HUES6 (cell line): ENCODE results near the gene ABCG1.

ENCODE experiments used
- H3K27ac ChIP-seq: 2 replicates; pipeline ENCODE4 v1.7.0; 2013; ENCODE audit warnings: low read depth, mild to moderate bottlenecking, low read length, inconsistent platforms
- H3K27me3 ChIP-seq: 2 replicates; pipeline ENCODE4 v1.6.1; 2013; ENCODE audit warnings: low read length; ENCODE audit not compliant: control insufficient read depth, insufficient read depth
- H3K36me3 ChIP-seq: 2 replicates; pipeline ENCODE4 v1.6.1; 2013; ENCODE audit warnings: low read length; ENCODE audit not compliant: control insufficient read depth, insufficient read depth
- H3K4me1 ChIP-seq: 2 replicates; pipeline ENCODE4 v1.6.1; 2013; ENCODE audit warnings: low read length; ENCODE audit not compliant: control insufficient read depth, insufficient read depth
- H3K4me3 ChIP-seq: 2 replicates; pipeline ENCODE4 v1.5.1; 2013; ENCODE audit warnings: low read depth, low read length
- H3K9ac ChIP-seq: one replicate; pipeline ENCODE4 v1.6.1; 2013; ENCODE audit warnings: mild to moderate bottlenecking, low read length
- H3K9me3 ChIP-seq: 2 replicates; pipeline ENCODE4 v1.6.1; 2013; ENCODE audit warnings: low read depth, low read length; ENCODE audit not compliant: control insufficient read depth, insufficient read depth

ABCG1 gene

DNA sequence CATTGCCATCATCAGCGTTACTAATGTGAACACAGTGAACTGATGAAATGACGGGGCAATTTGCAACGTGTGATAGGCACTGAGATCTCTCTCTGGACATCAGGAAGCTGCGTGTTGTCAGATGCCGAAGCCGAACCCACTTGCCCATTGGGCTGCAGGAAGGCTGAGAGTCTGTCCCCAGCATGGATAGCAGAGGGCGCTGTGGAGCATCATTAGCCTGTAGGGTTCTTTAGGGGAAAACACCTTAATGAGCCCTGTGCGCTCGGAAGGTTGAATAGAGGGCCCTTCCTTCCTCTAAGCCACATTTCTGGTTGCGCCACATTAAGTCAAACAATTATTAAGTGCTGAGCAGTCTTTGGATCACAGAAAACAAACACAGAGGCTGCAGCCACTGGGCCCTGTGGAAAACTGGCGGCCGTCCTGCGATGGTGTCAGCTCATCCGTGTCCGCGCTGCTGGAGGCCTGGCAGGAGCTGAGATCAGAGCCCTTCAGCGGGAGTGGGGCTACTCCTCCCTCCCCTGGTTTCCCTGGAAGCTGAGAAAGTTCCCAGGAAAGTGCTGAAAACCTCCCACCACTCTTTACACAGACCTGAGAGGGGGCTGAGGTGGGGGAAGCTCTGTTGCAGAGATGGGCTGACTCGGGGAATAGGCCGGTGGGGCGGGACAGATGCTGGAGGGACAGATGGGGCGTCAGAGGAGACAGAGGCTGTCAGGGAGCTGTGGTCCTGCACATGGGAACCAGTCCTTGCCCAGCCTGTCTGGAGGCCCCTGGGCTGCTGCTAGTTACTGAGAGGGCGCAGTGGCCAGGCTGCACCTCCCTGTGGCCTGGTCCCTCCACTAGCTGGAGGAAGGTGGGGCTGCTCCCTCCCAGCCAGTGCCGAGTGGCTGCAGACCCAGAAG lies 119.1 kb downstream of the ABCG1 start:
- Histone ChIP-seq H3K4me1 (peaks cover 17% of the 10 kb centered on the region), H3K36me3 (no peaks in the 10 kb centered on the region), H3K9ac (no peak overlapping the region), H3K27ac (no peak overlapping the region), H3K27me3 (no peaks in the 10 kb centered on the region), H3K4me3 (no peak overlapping the region), H3K9me3 (no peaks in the 10 kb centered on the region)

DNA sequence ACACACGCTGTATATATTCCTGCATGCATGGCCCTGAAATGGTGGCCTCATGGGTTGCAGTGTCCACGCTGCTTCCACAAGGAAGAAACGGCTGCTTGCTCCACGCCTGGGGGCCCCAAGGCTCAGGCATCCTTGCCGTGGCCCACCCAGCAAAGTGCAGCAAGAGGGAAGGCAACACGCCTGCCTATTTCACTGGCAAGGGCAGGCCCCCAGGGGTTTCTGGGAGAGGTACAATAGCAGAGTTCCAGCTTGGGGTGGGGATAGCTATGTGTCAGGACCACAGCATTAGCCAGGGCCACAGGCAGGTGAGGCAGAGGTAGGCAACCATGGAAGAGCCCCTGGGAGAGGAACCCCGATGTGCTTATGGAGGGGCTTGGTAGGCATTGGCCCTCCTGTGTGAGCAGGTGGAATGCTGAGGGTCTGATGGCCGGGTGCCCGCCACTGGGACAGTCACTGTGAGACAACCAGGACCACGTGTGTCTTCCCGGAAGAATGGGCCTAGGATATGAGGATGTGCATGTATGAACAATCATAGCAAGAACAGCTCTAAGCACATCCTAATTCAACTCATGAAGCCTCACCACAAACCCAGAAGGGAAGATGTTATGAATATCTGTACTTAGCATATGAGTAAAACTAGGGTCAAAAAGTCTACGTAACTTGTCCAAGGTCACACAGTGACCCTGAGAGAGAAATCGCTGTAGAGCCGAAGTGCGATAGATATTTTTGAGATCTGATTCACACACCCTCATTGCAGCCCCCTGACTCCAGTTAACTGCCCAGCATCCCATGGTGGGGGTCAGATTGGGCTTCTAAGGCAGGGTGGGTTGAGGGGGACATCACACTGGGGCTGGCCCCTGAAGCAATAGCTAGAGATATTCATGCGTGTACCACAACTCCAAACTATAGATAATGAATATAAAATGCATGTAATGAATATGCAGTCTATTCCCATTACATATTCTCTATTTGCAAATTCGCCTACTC lies 120.1 kb downstream of the ABCG1 start:
- no peaks in the 10 kb centered on the region for H3K9me3 ChIP-seq
- H3K36me3 ChIP-seq = no peaks in the 10 kb centered on the region
- H3K9ac ChIP-seq = no peak overlapping the region
- H3K4me3 ChIP-seq = no peak overlapping the region
- no peak overlapping the region for H3K27ac ChIP-seq
- H3K4me1 ChIP-seq = peaks cover 17% of the 10 kb centered on the region
- no peaks in the 10 kb centered on the region for H3K27me3 ChIP-seq

DNA sequence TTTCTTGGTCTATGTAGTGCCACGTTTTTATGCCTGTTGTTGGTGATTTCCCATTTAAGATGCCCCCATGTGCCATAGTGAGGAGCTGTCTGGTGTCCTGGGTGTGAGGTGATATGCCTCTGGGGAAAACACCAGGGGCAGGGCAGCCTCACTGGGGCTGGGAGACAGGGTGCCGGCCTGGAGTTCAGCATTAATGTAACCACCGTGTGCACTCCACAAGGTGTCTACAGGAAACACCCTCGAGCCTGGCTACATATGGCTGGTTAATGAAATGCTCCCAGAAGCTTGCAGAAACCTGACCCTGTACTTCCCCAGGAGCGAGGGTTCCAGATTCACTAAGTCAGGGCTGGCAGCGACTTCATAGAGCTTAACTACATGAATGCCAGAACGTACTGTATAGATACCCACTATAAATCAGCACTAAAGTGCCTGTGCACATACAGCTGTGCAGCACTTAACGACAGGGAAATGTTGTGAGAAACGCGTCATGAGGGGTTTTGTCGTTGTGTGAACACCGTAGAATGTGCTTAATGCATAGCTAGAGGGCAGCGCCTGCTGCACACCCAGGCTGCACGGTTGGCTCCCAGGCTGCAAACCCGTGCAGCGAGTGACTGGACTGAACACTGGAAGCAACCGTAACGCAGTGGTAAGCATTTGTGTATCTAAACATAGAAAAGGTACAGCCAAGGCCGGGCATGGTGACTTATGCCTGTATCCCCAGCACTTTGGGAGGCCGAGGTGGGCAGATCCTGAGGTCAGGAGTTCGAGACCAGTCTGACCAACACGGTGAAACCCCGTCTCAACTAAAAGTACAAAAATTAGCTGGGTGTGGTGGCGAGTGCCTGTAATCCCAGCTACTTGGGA lies 121.5 kb downstream of the ABCG1 start:
- Histone ChIP-seq H3K9ac (no peak overlapping the region), H3K27me3 (no peaks in the 10 kb centered on the region), H3K9me3 (no peaks in the 10 kb centered on the region), H3K36me3 (no peaks in the 10 kb centered on the region), H3K4me3 (no peak overlapping the region), H3K4me1 (peaks cover 17% of the 10 kb centered on the region), H3K27ac (no peak overlapping the region)

DNA sequence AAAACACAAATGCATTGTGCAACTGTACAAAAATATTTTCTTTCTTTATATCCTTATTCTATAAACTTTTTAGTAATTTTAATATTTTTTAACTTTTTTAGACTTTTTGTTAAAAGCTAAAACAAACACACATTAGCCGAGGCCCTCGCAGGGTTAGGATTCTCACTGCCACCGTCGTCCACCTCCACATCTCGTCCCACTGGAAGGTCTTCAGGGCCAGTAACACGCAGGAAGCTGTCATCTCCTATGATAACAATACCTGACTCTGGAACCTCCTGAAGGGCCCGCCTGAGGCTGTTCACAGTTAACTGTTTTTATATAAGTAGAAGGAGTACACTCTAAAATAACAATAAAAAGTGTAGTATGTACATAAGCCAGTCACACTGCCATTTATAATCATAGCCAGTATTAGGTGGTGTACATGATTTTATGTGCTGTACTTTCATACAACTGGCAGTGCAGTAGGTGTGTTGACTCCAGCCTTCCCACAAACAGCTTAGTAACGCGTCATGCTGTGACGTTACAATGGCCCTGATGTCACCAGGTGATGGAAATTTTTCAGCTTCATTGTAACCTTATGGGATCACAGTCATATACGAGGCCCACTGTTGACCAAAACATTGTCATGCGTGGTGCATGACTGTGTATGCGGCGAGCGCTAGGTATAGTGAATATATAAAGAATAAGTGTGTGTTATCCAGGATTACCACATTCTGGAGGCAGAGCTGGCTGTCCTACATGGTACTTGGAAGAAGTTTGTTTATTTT lies 123.0 kb downstream of the ABCG1 start:
- H3K9ac ChIP-seq = no peak overlapping the region
- H3K4me1 ChIP-seq = peaks cover 8% of the 10 kb centered on the region
- no peak overlapping the region for H3K4me3 ChIP-seq
- H3K27ac ChIP-seq = no peak overlapping the region
- H3K9me3 ChIP-seq = no peaks in the 10 kb centered on the region
- H3K27me3 ChIP-seq = no peaks in the 10 kb centered on the region
- no peaks in the 10 kb centered on the region for H3K36me3 ChIP-seq

DNA sequence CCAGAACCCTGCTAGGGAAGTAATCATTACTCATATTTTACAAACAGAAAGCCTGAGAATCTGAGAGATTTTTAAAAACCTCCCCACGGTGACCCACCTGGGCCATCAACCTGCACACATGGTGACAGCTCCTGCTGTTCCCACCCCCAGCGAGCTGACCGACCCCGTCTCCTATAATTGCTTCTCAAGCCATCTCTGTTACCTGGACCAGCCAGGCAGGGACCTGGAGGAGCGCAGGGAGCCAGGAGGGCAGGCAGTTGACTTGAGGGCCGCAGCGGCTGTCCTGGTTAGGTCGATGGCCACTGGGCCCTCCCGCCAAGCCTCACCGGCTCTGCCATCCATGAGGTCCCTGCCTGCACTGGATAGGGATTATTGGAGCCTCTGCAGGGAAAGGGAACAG lies 124.2 kb downstream of the ABCG1 start:
- Histone ChIP-seq H3K27ac (no peak overlapping the region), H3K4me1 (peaks cover 6% of the 10 kb centered on the region), H3K9me3 (no peaks in the 10 kb centered on the region), H3K27me3 (no peaks in the 10 kb centered on the region), H3K9ac (no peak overlapping the region), H3K36me3 (no peaks in the 10 kb centered on the region), H3K4me3 (no peak overlapping the region)

DNA sequence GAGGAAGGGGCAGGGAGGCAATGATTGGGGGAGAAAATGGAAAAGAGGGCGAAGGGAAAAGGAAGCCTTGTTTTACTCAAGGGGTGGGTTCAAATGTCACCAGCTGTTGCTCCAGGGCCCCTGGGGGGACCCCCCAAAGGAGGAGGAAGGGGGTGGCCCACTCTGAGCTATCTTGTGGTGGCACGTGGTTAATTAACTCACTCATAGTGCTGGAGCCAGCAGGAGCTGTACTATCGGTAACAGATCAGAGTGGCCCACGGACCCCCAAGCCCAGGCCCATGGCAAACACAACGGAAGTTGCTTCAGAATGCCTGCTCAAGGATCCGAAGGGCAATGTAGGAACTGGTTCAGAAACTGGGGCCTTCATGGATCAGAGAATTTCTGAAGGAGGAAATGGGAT lies 124.6 kb downstream of the ABCG1 start:
- no peak overlapping the region for H3K27ac ChIP-seq
- H3K4me3 ChIP-seq = no peak overlapping the region
- H3K27me3 ChIP-seq = no peaks in the 10 kb centered on the region
- no peaks in the 10 kb centered on the region for H3K9me3 ChIP-seq
- H3K9ac ChIP-seq = no peak overlapping the region
- H3K4me1 ChIP-seq = peaks cover 1% of the 10 kb centered on the region; the same call in 1 of the 2 replicates
- no peaks in the 10 kb centered on the region for H3K36me3 ChIP-seq

DNA sequence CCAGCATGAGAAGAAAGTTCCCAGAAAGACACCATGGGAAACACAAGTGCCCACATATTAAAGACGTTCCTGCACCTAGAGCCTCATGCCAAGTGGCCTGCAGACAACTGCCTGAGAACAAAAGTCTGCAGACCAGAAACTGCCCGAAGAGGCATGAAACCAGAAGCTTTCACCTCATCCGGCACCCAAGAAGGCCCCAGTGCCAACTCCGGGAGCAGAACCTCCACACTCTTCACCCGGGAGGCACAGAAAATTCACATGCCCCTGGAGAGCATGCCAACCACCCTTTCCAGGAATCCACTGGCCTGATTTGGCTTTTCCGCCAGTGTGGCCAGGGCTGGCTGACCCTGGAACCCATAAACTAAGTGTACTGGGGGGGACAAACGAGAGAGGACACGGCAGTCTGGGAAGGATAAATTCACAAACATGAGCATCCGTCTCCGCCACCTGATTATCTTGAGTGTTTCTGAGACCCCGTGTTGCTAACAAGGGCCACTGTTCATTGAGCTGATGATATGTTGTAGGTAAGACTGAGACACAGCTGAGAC lies 125.1 kb downstream of the ABCG1 start:
- Histone ChIP-seq H3K27ac (no peak overlapping the region), H3K9me3 (no peaks in the 10 kb centered on the region), H3K4me3 (no peak overlapping the region), H3K9ac (no peak overlapping the region), H3K27me3 (no peaks in the 10 kb centered on the region), H3K36me3 (no peaks in the 10 kb centered on the region), H3K4me1 (no peaks in the 10 kb centered on the region)

DNA sequence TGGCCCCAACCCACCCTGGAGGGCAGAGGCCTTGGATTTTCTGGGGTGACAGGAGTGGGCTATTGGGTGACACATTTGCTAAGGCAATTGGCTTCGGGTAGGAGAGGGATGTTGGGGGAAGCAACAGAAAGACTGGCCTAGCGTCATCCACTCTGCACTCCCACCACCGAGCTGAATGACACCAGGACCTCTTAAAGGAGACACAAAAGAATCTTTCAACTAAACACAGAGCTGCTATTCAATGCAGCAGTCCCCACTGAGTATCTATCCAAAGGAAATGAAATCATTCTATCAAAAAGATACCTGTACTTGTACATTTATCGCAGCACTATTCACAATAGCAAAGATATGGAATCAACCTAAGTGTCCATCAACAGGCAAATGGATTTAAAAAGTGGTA lies 125.7 kb downstream of the ABCG1 start:
- Histone ChIP-seq H3K4me3 (no peak overlapping the region), H3K36me3 (no peaks in the 10 kb centered on the region), H3K27ac (no peak overlapping the region), H3K9ac (no peak overlapping the region), H3K27me3 (no peaks in the 10 kb centered on the region), H3K4me1 (no peaks in the 10 kb centered on the region), H3K9me3 (no peaks in the 10 kb centered on the region)

DNA sequence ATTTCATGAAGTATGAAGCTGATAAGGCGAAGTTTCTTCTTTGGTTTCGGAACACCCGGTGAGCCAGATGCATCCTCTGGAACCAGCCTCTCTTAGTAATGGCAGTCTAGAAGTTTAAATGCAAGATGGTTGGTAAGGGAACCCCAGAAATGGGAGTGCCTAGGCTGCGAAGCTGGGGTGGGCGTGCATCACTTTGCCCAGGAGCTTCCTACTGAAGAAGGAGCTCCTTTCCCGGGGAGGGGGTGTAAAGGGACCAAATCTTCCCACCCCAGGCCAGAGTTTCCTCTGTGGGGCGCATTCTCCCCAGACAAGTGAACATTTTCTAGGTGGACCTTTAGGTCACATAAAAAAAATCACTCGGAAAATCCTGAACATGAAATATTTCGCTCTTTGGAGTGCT lies 127.5 kb downstream of the ABCG1 start:
- Histone ChIP-seq H3K36me3 (no peaks in the 10 kb centered on the region), H3K9me3 (no peaks in the 10 kb centered on the region), H3K27ac (no peak overlapping the region), H3K4me1 (no peaks in the 10 kb centered on the region), H3K27me3 (no peaks in the 10 kb centered on the region), H3K4me3 (no peak overlapping the region), H3K9ac (no peak overlapping the region)
